Neural crest cell (in vitro differentiated cells): ENCODE measurements around the gene CNTNAP2. TPM values are rescaled to one million over a fixed set of nuclear protein-coding genes. Genes with fewer than 3 reads are reported as not detected.

Experiments
- DNase-seq: peaks from one replicate; pipeline ENCODE4 v3.0.0; 2021; ENCODE audit warnings: low read depth, mixed read lengths, low spot score
- H3K27ac Mint-ChIP-seq: one replicate; pipeline ENCODE4 v1.8.0; 2021; ENCODE audit warnings: mild to moderate bottlenecking, mixed read lengths; ENCODE audit not compliant: unreplicated experiment
- H3K27me3 Mint-ChIP-seq: 2 replicates; pipeline ENCODE4 v1.8.0; 2021; ENCODE audit warnings: low read depth, mild to moderate bottlenecking, mixed read lengths
- H3K36me3 Mint-ChIP-seq: 2 replicates; pipeline ENCODE4 v1.8.0; 2021; ENCODE audit warnings: low read depth, mild to moderate bottlenecking, mixed read lengths
- H3K4me1 Mint-ChIP-seq: 2 replicates; pipeline ENCODE4 v1.8.0; 2021; ENCODE audit warnings: mixed read lengths
- H3K4me3 Mint-ChIP-seq: one replicate; pipeline ENCODE4 v1.8.0; 2021; ENCODE audit warnings: mild to moderate bottlenecking, mixed read lengths
- H3K9me3 Mint-ChIP-seq: 2 replicates; pipeline ENCODE4 v1.8.0; 2021; ENCODE audit warnings: mixed read lengths
- CTCF ChIP-seq: fragments of 200-600 bp; sonication (generic); conservative IDR thresholded peaks from 2 replicates; pipeline ENCODE4 v1.5.0; 2021; ENCODE audit warnings: antibody characterized with exemption, mild to moderate bottlenecking
- total RNA-seq: library from RNA; stranded (reverse); gene quantifications from 2 replicates; pipeline ENCODE4 v1.2.1, GENCODE V29; 2021

Gene CNTNAP2
- total RNA-seq, 1 donor from 2014 or later: 12.9 TPM

GRCh38 chr7:146754385-146754784, 637.8 kb downstream of the CNTNAP2 start:
- DNase-seq: no peak
- no peak overlapping the region for H3K27ac Mint-ChIP-seq
- H3K36me3 Mint-ChIP-seq: no peaks in the 10 kb centered on the region
- H3K4me3 Mint-ChIP-seq: no peak overlapping the region
- no peaks in the 10 kb centered on the region for H3K27me3 Mint-ChIP-seq
- no peaks in the 10 kb centered on the region for H3K4me1 Mint-ChIP-seq
- TF ChIP-seq CTCF: no peak
- peaks cover 10% of the 10 kb centered on the region for H3K9me3 Mint-ChIP-seq

GRCh38 chr7:146755585-146755984, 639.0 kb downstream of the CNTNAP2 start:
- DNase-seq: no peak
- no peaks in the 10 kb centered on the region for H3K36me3 Mint-ChIP-seq
- peaks cover 10% of the 10 kb centered on the region for H3K9me3 Mint-ChIP-seq
- H3K4me1 Mint-ChIP-seq: no peaks in the 10 kb centered on the region
- TF ChIP-seq CTCF: no peak
- no peak overlapping the region for H3K4me3 Mint-ChIP-seq
- H3K27ac Mint-ChIP-seq: no peak overlapping the region
- no peaks in the 10 kb centered on the region for H3K27me3 Mint-ChIP-seq

- Mint-ChIP-seq H3K4me1 (no peaks in the 10 kb centered on the region), H3K27me3 (no peaks in the 10 kb centered on the region)
Measured at GRCh38 chr7:146764458-146764857, 647.9 kb downstream of the CNTNAP2 start.

GRCh38 chr7:146768957-146769356, 652.4 kb downstream of the CNTNAP2 start:
- Mint-ChIP-seq H3K36me3 (no peaks in the 10 kb centered on the region), H3K27me3 (no peaks in the 10 kb centered on the region), H3K4me3 (no peak overlapping the region), H3K27ac (no peak overlapping the region), H3K9me3 (no peaks in the 10 kb centered on the region), H3K4me1 (no peaks in the 10 kb centered on the region)
- TF ChIP-seq CTCF: no peak
- DNase-seq: no peak

More at GRCh38 chr7:146764458-146764857, 647.9 kb downstream of the CNTNAP2 start:
- Mint-ChIP-seq H3K9me3 (peaks cover 3% of the 10 kb centered on the region), H3K4me3 (no peak overlapping the region), H3K36me3 (no peaks in the 10 kb centered on the region), H3K27ac (no peak overlapping the region)
- TF ChIP-seq CTCF: no peak
- DNase-seq: no peak

GRCh38 chr7:146772601-146773000, 656.0 kb downstream of the CNTNAP2 start:
- DNase-seq: peak; percentile 10
- TF ChIP-seq CTCF: peak; percentile 56
- Mint-ChIP-seq H3K27me3 (no peaks in the 10 kb centered on the region), H3K9me3 (no peaks in the 10 kb centered on the region), H3K4me3 (no peak overlapping the region), H3K27ac (no peak overlapping the region), H3K36me3 (no peaks in the 10 kb centered on the region), H3K4me1 (no peaks in the 10 kb centered on the region)

GRCh38 chr7:146773506-146773905, 656.9 kb downstream of the CNTNAP2 start:
- TF ChIP-seq CTCF: no peak
- no peaks in the 10 kb centered on the region for H3K36me3 Mint-ChIP-seq
- no peak overlapping the region for H3K27ac Mint-ChIP-seq
- no peaks in the 10 kb centered on the region for H3K9me3 Mint-ChIP-seq
- no peaks in the 10 kb centered on the region for H3K27me3 Mint-ChIP-seq
- no peaks in the 10 kb centered on the region for H3K4me1 Mint-ChIP-seq
- H3K4me3 Mint-ChIP-seq: no peak overlapping the region
- DNase-seq: no peak
